Epithelial cell of esophagus (primary cell): ENCODE results near the gene CNIH1.

Experiments used
- DNase-seq: peaks from one replicate; pipeline ENCODE4 v3.0.0; 2010; ENCODE audit warnings: low read depth
- H3K4me3 ChIP-seq: 2 replicates; pipeline ENCODE4 v1.5.1; 2011; ENCODE audit warnings: mild to moderate bottlenecking, low read length, control low read depth
- TF ChIP-seq, protein P1 (sequence below): IDR thresholded peaks from 2 replicates; pipeline ENCODE4 v1.5.1; 2011; ENCODE audit warnings: low read depth, mild to moderate bottlenecking, low read length, control low read depth, inconsistent platforms; ENCODE audit not compliant: insufficient read depth; ENCODE audit errors: missing control alignments

Gene CNIH1

GRCh38 chr14:54453252-54453651, 12.1 kb upstream of the CNIH1 start:
- peak; percentile 85 for DNase-seq
- H3K4me3 ChIP-seq: no peak overlapping the region
- TF ChIP-seq, protein P1, sequence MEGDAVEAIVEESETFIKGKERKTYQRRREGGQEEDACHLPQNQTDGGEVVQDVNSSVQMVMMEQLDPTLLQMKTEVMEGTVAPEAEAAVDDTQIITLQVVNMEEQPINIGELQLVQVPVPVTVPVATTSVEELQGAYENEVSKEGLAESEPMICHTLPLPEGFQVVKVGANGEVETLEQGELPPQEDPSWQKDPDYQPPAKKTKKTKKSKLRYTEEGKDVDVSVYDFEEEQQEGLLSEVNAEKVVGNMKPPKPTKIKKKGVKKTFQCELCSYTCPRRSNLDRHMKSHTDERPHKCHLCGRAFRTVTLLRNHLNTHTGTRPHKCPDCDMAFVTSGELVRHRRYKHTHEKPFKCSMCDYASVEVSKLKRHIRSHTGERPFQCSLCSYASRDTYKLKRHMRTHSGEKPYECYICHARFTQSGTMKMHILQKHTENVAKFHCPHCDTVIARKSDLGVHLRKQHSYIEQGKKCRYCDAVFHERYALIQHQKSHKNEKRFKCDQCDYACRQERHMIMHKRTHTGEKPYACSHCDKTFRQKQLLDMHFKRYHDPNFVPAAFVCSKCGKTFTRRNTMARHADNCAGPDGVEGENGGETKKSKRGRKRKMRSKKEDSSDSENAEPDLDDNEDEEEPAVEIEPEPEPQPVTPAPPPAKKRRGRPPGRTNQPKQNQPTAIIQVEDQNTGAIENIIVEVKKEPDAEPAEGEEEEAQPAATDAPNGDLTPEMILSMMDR: no peak

DNA sequence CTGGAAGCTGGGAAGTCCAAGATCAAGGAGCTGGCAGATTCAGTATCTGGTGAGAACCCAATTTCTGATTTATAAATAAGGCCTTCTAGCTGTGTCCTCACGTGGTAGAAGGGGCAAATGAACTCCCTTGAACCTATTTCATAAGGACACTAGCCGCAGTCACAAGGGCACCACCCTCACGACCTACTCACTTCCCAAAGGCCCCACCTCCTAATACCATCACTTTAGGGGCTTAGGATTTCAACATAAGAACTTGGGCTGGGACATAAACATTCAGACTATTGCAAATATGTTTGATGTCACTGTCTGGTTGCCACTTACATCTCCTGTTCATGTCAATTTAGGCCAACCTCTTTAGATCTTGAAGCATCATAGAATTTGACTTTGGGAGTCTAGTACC, 10.8 kb upstream of the CNIH1 start:
- H3K4me3 ChIP-seq: no peak overlapping the region
- TF ChIP-seq, protein P1: no peak
- no peak for DNase-seq

GRCh38 chr14:54451121-54451601, 10.0 kb upstream of the CNIH1 start:
- no peak for DNase-seq
- no peak overlapping the region for H3K4me3 ChIP-seq
- TF ChIP-seq, protein P1: no peak

DNA sequence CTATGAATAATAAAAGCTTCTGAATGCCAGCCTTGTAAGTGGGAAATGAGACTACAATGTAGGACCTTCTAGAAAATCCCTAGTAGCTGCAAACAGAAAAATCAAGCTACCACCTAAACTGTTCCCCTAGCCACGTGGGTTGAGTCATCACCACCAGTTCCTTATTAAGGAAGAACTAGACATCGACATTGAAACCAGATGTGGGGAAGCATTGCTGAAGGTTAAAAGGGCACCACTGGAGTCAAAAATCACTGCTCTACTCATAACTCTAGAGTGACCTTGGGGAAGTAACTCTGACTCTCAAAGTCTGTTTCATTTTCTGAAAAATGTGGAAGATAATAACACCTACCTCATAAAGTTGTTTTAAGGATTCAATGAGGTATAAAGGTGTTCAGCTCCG, 9.4 kb upstream of the CNIH1 start:
- no peak overlapping the region for H3K4me3 ChIP-seq
- peak; percentile 30 for DNase-seq
- TF ChIP-seq, protein P1: no peak

DNA sequence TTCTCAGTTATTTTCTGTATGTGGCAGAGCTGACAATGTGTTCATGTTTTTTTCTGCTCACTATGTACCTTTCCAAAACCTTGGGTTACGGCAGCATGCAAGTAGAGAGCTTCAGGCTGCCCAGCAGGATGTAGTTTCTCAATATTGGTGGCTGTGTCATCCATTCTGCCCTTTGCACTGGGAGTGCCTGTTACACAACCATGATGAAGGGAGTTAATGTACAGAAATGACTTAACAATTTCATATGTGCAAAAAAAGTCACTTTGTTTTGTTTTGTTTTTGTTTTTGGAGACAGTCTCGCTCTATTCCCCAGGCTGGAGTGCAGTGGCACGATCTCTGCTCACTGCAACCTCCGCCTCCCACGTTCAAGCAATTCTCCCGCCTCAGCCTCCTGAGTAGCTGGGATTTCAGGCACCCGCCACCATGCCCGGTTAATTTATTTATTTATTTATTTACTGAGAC, 6.1 kb upstream of the CNIH1 start:
- TF ChIP-seq, protein P1: no peak
- peak; percentile 93 for DNase-seq
- no peak overlapping the region for H3K4me3 ChIP-seq

- no peak overlapping the region for H3K4me3 ChIP-seq
- peak; percentile 71 for DNase-seq
- TF ChIP-seq, protein P1: no peak
Measured at GRCh38 chr14:54446161-54446693, 5.1 kb upstream of the CNIH1 start.

GRCh38 chr14:54444681-54445080, 3.5 kb upstream of the CNIH1 start:
- H3K4me3 ChIP-seq: no peak overlapping the region
- TF ChIP-seq, protein P1: no peak
- no peak for DNase-seq
